NB4 (cell line): ENCODE results near the gene WSCD2.

Source experiments
- MYC ChIP-seq: IDR thresholded peaks from 2 replicates; pipeline ENCODE4 v1.6.1; 2011; ENCODE audit warnings: low read depth, low read length
- POLR2A ChIP-seq: IDR thresholded peaks from 2 replicates; pipeline ENCODE4 v1.6.1; 2011; ENCODE audit warnings: mild to moderate bottlenecking; ENCODE audit not compliant: insufficient read length; ENCODE audit errors: extremely low read depth
- TF ChIP-seq, protein P1 (sequence below): IDR thresholded peaks from one replicate; pipeline ENCODE4 v1.5.1; 2012; ENCODE audit warnings: low read depth, low read length
- TF ChIP-seq, protein P2 (sequence below): IDR thresholded peaks from 2 replicates; pipeline ENCODE4 v1.6.1; 2011; ENCODE audit warnings: low read depth, low read length

DNA sequence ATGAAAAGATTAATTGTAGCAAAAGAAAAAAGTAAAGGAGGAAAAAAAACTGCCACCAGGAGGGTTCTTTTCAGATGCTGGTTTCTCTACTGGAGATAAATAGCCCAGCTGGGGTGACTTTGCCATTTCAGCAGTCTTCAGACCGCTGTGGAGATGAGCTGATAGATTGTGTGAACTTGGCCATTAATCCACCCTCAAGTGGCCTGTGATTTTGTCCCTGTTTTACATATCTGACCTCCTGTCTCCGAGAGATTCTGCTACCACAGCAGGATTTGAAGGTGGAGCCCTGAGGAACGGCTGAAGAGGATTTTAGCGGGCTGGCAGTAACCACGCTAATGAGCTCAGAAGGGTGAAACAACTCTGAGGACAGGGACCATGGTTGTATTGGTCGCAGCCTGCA lies 72.7 kb downstream of the WSCD2 start:
- TF ChIP-seq MYC = no peak
- no peak for TF ChIP-seq POLR2A
- TF ChIP-seq, protein P1, sequence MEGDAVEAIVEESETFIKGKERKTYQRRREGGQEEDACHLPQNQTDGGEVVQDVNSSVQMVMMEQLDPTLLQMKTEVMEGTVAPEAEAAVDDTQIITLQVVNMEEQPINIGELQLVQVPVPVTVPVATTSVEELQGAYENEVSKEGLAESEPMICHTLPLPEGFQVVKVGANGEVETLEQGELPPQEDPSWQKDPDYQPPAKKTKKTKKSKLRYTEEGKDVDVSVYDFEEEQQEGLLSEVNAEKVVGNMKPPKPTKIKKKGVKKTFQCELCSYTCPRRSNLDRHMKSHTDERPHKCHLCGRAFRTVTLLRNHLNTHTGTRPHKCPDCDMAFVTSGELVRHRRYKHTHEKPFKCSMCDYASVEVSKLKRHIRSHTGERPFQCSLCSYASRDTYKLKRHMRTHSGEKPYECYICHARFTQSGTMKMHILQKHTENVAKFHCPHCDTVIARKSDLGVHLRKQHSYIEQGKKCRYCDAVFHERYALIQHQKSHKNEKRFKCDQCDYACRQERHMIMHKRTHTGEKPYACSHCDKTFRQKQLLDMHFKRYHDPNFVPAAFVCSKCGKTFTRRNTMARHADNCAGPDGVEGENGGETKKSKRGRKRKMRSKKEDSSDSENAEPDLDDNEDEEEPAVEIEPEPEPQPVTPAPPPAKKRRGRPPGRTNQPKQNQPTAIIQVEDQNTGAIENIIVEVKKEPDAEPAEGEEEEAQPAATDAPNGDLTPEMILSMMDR = no peak
- TF ChIP-seq, protein P2, sequence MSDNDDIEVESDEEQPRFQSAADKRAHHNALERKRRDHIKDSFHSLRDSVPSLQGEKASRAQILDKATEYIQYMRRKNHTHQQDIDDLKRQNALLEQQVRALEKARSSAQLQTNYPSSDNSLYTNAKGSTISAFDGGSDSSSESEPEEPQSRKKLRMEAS = no peak
